HG03139 (cell line): ENCODE measurements around the gene EMC8.
"Not testable (repeated sequence)": the region's sequence is repeated elsewhere in the genome, so short reads cannot be mapped to it uniquely, and the experiment has no call there.

Source experiments
- ATAC-seq: cut with Tn5 transposase; IDR thresholded peaks from one replicate; pipeline ENCODE4 v1.9.1; 2021; ENCODE audit not compliant: unreplicated experiment

Gene EMC8

GRCh38 chr16:85812811-85813700 is 13.7 kb upstream of the EMC8 start:
- ATAC-seq: no peak

DNA sequence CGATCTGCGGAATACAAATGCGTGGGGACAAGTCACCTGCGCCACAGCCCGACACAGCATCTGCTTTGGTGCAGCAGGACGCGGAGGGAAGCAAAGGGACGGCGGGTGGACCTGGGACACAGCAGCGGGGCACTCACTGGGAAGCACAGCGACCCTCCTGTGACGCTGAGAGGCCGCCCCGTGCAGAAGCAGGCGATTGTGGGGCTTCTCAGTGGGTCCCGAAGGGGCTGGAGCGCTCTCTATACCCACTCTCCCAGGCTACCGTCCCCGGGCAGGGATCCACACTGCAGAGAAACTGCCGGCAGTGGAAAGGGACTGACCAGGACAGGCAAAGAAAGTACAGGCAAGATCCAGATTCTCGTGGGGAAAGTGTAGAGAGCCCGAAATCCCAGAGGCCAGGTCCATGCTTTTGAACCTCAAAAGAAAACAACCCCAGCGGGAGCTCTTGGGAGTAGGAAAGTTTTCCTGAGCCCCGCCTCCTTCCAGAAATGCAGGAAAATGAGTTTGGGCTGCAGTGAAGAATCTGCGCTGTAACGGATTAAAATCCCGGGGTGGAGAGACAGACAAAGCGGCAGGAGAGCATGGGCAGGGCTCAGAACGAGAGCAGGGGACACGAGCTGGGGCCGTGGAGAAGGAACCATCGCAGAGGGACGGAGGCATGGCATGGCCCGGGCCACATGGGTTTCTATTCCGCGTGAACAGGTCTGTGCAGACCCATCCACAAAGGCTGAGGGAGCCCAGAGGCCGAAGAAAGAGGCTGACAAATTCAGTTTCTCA is 12.9 kb upstream of the EMC8 start:
- ATAC-seq: no peak

- no peak for ATAC-seq
These were observed 11.4 kb upstream of the EMC8 start for GRCh38 chr16:85810742-85811115.

DNA sequence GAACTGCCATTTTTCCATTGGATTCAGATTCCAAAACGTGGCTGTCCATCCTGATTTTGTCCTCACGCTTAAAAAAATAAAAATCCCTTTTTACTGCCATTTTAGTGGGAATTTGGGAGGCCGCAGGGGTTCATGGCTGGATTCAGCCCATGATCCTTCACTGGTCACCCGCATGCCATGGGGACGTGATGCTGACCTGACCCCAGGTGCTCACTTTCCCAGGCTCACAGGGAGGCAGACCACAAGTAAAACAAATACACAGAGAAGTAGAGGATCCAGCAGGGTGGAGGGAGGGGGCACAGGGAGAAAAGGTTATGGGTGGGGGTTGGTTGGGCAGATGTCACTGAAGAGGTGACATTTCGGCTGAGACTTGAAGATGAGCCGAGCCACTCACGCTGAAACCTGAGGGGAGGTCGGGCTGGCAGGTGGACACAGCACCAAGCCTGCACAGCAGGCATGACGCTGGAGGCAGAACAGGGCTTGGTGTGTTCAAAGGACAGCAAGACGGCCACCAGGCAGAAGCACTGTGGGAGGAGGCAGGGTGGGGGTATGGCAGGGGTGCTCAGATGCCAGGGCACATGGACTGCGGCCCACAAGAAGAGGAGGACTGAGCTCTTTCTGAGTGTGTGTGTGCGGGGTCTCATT is 10.9 kb upstream of the EMC8 start:
- no peak for ATAC-seq

GRCh38 chr16:85809645-85810044 is 10.3 kb upstream of the EMC8 start:
- ATAC-seq: no peak

GRCh38 chr16:85808926-85809325 is 9.6 kb upstream of the EMC8 start:
- no peak for ATAC-seq

- ATAC-seq: not testable (repeated sequence)
These were observed 8.8 kb upstream of the EMC8 start for GRCh38 chr16:85808104-85808503.

- ATAC-seq: not testable (repeated sequence)
These were observed 8.0 kb upstream of the EMC8 start for GRCh38 chr16:85807340-85807739.

GRCh38 chr16:85806539-85806938 is 7.2 kb upstream of the EMC8 start:
- no peak for ATAC-seq

- ATAC-seq: no peak
These were observed 6.2 kb upstream of the EMC8 start for GRCh38 chr16:85805442-85806045.

- ATAC-seq: no peak
These were observed 4.2 kb upstream of the EMC8 start for GRCh38 chr16:85803570-85803969.

DNA sequence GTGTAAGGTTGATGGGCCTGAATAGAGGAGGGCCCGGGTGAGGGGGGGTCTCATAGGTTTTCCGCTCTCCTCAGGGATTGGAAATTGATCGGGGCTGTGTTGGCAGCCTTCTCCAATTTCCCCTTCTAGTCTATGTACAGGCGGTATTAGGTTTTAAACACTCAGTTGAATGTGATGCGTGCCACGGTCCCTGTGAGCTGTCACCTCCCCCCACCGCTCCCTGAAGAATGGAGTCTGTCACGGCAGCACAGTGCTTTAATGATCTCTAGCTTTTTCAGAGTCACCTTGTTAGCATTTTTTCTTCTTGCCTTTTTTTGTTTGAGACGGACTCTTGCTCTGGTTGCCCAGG is 951 bp upstream of the EMC8 start:
- ATAC-seq: no peak

DNA sequence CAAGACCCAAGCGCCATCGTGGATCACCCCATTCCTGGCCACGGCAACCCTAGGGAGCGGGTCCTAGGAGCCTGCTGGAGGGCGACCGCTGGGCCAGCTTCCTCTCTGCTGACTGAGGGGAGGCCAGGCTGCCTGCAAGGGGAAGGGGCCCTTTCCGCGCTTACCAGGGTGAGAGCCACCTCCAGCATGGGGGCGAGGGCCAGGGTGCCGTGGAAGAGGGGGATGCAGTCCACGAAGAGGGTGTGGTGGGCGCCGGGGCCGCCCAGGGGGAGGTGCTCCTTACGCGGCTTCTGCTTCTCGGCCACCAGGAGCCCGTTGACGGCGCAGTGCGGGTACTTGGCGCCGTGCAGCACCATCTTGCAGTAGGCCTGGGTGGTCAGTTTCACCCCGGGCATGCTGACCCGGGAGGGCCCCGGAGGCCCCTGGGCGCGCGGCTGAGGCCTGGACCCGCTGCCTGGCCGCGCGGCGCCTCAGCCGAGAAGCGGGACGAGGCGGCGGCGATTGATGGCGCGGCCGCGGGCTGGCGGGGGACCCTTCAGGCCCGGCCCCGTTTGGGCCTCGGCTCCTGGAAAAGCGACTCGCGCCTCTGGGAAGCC is 345 bp downstream of the EMC8 start:
- peak; percentile 23 for ATAC-seq

- no peak for ATAC-seq
These were observed 1.0 kb downstream of the EMC8 start for GRCh38 chr16:85798283-85798776.

DNA sequence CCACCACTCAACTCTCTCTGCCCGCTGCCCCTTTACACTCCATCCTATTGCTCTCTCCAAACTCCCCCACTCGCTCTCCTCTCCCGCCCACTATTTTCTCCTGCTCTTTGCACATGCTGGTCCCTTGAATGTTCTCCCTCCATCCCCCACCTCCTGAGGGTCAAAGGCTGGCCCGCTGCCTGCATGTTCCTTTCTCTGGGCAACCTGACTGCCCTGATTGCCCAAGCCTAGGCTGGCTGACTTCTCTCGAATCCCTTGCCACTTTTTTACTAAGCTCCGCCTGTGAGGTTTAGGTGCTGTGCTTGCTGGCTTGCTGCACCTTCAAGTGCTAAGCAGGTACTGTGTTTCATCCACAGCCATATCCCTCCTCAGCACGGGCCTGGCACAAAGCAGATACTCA is 2.7 kb downstream of the EMC8 start:
- ATAC-seq: no peak

DNA sequence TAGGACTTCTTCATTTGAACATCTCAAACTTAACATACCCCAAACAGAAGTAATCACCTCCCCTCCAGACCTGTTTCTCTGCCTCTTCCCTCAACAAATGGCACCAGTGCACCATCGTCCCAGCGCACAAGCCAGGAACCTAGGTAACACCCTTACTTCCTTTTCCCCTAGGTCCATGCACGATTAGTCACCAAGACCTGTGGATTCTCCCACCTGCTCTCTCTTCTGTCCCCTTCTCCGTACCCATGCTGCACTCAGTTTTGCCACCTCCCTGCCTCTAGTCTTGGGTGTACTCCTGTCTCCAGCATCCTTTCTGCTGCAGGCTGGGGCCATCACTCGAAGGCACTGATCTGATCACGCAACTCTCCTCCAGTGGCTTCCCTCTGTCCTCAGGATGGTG is 3.2 kb downstream of the EMC8 start:
- ATAC-seq: no peak

GRCh38 chr16:85794696-85795095 is 4.6 kb downstream of the EMC8 start:
- ATAC-seq: no peak

DNA sequence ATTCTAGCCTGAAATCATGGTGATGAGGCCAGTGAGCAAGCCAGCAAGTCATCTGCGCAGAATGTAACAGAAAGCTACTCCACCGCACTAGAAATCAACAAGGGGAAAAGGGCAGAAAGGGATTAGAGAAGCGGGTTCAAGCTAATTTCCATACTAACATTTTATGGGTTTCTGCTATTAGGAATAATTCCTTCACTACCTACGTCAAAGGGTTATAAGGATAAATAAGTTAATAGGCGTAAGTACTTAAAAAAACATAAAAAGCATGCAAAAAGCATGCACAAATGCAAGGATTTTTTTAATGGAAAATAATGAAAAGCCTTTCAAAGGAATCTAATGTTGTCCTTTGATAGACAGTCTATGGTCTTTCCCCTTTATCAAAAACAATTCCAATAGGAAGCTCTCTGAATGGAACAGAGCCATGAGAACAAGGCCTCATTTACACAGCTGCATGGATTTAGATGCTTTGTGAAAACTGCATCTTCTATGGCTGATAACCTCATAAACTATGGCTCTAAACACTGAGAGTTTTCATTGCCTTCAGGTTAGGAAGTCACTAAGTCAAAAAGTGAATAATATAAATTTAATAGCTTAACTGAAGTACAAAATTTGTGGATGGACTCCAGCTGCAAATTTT is 5.6 kb downstream of the EMC8 start:
- no peak for ATAC-seq

DNA sequence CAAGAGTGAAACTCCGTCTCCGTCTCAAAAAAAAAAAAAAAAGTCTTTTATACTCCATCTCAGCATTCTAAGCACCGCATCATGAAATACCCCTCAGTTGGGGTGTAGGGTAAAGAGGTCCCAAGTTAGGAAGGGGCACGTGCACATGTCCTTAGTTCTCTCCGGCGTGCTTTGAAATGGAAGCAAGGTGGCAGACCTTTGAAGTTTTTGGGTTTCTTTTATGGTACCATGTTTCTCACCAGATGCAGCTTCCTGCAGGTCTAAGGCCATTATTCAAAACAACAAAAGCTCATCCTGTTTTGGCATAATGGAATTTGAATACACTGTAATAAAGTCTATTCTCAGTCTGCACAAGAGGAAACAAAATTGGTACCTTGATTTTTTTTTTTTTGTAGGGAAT is 9.6 kb downstream of the EMC8 start:
- ATAC-seq: no peak

- ATAC-seq: no peak
These were observed 10.5 kb downstream of the EMC8 start for GRCh38 chr16:85788819-85789218.
